Immature natural killer cell (primary cell): ENCODE data around the gene PIP5K1C. TPM values are rescaled to one million over a fixed set of nuclear protein-coding genes. Genes with fewer than 3 reads are reported as not detected.

Experiments
- DNase-seq, 3 donors: peaks; one replicate each; pipeline ENCODE4 v3.0.0; 2022; ENCODE audit warnings: mixed read lengths in 1 of 3
- H3K27ac Mint-ChIP-seq, 6 donors: one replicate each; pipeline ENCODE4 v1.8.0; 2020; ENCODE audit warnings: mixed read lengths in 6 of 6, mild to moderate bottlenecking in 5 of 6, inconsistent platforms in 4 of 6, moderate library complexity in 3 of 6
- H3K27me3 Mint-ChIP-seq, 3 donors: one replicate each; pipeline ENCODE4 v1.8.0; 2020 to 2021; ENCODE audit warnings: low read depth in 3 of 3, mild to moderate bottlenecking in 3 of 3, mixed read lengths in 3 of 3, moderate library complexity in 3 of 3, inconsistent platforms in 1 of 3
- H3K36me3 Mint-ChIP-seq, 3 donors: one replicate each; pipeline ENCODE4 v1.8.0; 2020; ENCODE audit warnings: mixed read lengths in 3 of 3, inconsistent platforms in 2 of 3, mild to moderate bottlenecking in 2 of 3
- H3K4me1 Mint-ChIP-seq, 2 donors: one replicate each; pipeline ENCODE4 v1.8.0; 2020; ENCODE audit warnings: inconsistent platforms in 2 of 2, mild to moderate bottlenecking in 2 of 2, mixed read lengths in 2 of 2, moderate library complexity in 1 of 2
- H3K4me3 Mint-ChIP-seq, 5 donors: one replicate each; pipeline ENCODE4 v1.8.0; 2020; ENCODE audit warnings: mild to moderate bottlenecking in 5 of 5, mixed read lengths in 5 of 5, inconsistent platforms in 3 of 5, moderate library complexity in 3 of 5
- H3K9me3 Mint-ChIP-seq, 6 donors: one replicate each; pipeline ENCODE4 v1.8.0; 2020; ENCODE audit warnings: mild to moderate bottlenecking in 6 of 6, mixed read lengths in 6 of 6, inconsistent platforms in 4 of 6, moderate library complexity in 3 of 6
- polyA plus RNA-seq, 3 donors: library from polyadenylated mRNA; unstranded; fragments of 300-500 nt; fragmentation: Illumina TruSeq; gene quantifications; one replicate each; pipeline ENCODE4 v1.2.3, GENCODE V29; 2021

The PIP5K1C gene, protein sequence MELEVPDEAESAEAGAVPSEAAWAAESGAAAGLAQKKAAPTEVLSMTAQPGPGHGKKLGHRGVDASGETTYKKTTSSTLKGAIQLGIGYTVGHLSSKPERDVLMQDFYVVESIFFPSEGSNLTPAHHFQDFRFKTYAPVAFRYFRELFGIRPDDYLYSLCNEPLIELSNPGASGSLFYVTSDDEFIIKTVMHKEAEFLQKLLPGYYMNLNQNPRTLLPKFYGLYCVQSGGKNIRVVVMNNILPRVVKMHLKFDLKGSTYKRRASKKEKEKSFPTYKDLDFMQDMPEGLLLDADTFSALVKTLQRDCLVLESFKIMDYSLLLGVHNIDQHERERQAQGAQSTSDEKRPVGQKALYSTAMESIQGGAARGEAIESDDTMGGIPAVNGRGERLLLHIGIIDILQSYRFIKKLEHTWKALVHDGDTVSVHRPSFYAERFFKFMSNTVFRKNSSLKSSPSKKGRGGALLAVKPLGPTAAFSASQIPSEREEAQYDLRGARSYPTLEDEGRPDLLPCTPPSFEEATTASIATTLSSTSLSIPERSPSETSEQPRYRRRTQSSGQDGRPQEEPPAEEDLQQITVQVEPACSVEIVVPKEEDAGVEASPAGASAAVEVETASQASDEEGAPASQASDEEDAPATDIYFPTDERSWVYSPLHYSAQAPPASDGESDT
- 10 to 100 TPM in 1 of 3 donors, 1 to 10 TPM in 1, not detected in 1; 4.3 to 25.7 TPM for polyA plus RNA-seq

DNA sequence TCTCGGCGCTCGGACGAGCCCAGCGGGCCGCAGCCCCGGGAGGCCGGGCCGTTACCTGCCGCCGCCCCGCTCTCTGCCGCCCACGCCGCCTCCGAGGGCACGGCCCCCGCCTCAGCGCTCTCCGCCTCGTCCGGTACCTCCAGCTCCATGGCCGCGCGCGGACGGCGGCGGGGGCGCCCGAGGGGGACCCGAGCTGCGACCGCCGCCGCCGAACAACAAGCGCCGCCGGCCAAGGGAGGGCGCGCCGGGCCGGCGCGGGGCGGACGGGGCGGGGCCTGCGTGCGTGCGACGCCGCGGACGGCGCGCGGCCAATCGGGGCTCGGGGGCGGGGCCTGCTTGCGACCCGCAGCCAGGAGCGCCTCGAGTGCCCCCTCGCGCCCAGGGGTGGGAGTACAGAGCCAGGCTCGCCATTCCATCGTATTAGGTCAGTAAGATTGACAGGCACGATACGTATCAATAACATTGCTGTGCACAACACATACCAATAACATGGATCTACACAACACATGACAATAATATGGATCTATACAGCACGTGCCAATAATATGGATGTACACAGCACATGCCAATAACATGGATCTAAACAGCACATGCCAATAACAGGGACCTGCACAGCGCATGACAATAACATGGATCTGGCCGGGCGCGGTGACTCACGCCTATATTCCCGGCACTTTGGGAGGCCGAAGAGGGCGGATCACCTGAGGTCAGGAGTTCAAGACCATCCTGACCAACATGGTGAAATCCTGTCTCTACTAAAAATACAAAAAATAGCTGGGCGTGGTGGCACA, at the start of gene PIP5K1C:
TSS of gene PIP5K1C (minus strand) at position 227 of the 791 bp plus-strand sequence. CDS start at position 149, 78 bp downstream.
- DNase-seq = peak; percentile 89 to 91 (median 90)
- Mint-ChIP-seq H3K4me1 (peaks cover 23 to 35% of the 10 kb centered on the region in 2 donors), H3K36me3 (no peaks in the 10 kb centered on the region)

DNA sequence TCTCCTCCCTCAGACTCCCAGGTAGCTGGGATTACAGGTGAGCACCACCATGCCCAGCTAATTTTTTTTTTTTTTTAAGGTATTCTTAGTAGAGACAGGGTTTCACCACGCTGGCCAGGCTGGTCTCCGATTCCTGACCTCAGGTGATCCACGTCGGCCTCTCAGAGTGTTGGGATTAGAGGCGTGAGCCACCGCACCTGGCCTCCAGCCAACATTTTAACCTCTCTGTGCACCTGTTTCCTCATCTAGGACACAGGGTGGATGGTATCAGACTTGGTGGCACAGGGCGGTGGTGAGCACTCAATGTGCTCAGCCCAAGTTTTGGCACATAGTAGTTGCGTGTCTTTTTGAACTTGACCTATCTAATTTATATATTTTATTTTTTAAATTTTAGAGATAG, 48.7 kb upstream of the PIP5K1C start:
- Mint-ChIP-seq H3K36me3 (peaks cover 5 to 11% (median 9%) of the 10 kb centered on the region in 3 donors), H3K4me1 (no peaks in the 10 kb centered on the region), H3K4me3 (no peak overlapping the region), H3K27ac (no peak overlapping the region), H3K9me3 (no peaks in the 10 kb centered on the region), H3K27me3 (peaks cover 2% of the 10 kb centered on the region in 3 donors)
- DNase-seq = no peak

More for the DNA sequence above, at the start of gene PIP5K1C:
- peak within 1 kb of the TSS; percentile 88 to 93 (median 91) for H3K4me3 Mint-ChIP-seq
- H3K27ac Mint-ChIP-seq = peak within 1 kb of the TSS; percentile 48 to 93 (median 84)
- peaks cover 0 to 6% (median 6%) of the 10 kb centered on the region in 3 donors for H3K27me3 Mint-ChIP-seq
- H3K9me3 Mint-ChIP-seq = no peaks in the 10 kb centered on the region

DNA sequence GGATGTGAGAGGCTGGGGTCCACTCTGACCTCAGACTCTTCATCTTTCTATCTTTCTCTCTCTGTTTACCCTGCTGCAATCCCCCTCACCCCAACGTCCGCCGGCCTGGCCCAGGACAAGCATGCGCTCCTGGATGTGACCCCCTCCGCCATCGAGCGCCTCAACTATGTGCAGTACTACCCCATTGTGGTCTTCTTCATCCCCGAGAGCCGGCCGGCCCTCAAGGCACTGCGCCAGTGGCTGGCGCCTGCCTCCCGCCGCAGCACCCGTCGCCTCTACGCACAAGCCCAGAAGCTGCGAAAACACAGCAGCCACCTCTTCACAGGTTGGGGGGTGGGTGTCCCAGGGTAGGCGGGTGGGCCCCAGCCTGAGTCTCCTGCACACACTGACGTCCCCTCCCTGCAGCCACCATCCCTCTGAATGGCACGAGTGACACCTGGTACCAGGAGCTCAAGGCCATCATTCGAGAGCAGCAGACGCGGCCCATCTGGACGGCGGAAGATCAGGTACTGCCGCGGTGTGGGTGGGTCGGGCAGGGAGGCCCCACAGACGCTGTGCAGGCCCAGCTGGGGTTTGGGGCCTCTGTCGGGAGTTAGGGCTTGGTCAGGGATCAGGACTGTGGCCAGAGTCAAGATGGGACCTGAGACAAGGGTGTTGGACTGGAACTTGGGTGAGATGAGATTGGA, 46.2 kb upstream of the PIP5K1C start:
- H3K27me3 Mint-ChIP-seq = peaks cover 2 to 4% (median 2%) of the 10 kb centered on the region in 3 donors
- no peaks in the 10 kb centered on the region for H3K9me3 Mint-ChIP-seq
- H3K4me1 Mint-ChIP-seq = no peaks in the 10 kb centered on the region
- H3K4me3 Mint-ChIP-seq = no peak overlapping the region
- DNase-seq = no peak
- no peak overlapping the region for H3K27ac Mint-ChIP-seq
- H3K36me3 Mint-ChIP-seq = peaks cover 5 to 9% (median 7%) of the 10 kb centered on the region in 3 donors

DNA sequence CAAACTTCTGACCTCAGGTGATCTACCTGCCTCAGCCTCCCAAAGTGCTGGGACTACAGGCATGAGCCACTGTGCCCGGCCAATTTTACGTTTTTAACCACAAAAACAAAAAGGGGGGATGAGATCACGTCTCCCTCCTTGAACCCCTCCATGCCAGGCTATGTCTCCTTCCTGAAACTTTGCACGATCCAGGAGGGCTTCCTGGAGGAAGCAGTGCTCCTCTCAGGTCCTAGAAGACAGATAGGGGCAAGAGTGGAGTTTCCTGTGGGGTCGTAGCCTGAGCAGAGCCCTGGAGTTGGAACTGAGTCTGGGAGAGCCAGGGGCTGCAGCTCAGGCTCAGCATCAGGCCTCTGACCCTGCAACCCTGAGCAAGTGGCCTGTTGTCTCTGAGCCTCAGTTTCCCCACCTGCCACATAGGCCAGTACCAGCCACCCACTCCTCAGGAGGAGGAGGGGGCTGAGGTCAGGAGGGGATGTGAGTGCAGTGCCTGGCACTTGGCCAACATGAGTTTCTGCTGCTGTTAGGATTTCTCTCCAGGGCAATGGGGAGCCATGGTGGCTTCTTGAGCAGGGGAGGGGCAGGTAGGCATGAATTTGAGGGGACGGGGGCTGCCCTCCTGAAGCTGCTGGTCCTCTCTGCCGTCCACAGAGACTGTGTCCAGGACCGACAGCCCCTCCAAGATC, 45.2 kb upstream of the PIP5K1C start:
- H3K9me3 Mint-ChIP-seq = no peaks in the 10 kb centered on the region
- no peak for DNase-seq
- H3K4me1 Mint-ChIP-seq = no peaks in the 10 kb centered on the region
- H3K27ac Mint-ChIP-seq = no peak overlapping the region
- H3K4me3 Mint-ChIP-seq = no peak overlapping the region
- peaks cover 3 to 6% (median 4%) of the 10 kb centered on the region in 3 donors for H3K36me3 Mint-ChIP-seq
- peaks cover 2 to 4% (median 2%) of the 10 kb centered on the region in 3 donors for H3K27me3 Mint-ChIP-seq

DNA sequence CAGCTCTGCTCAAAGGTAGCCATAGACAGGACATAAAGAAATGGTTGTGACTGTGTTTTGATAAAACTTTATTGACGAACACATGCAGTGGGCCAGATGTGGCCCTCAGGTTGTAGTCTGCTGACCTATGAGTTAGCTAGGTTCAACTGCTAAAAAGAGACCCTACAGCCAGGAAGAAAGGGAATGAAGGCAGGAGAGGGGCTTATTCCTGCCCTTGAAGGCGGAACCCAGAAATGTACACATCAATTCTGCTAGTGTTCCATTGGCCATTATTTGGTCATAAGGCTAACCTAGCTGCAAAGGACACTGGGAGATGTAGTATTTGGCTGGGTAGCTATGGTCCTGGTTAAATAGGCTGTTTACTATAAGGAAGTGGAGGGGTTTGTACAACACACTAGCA, 43.2 kb upstream of the PIP5K1C start:
- peaks cover 0 to 4% of the 10 kb centered on the region in 2 donors for H3K4me1 Mint-ChIP-seq
- H3K27ac Mint-ChIP-seq = no peak overlapping the region
- H3K36me3 Mint-ChIP-seq = no peaks in the 10 kb centered on the region
- H3K4me3 Mint-ChIP-seq = no peak overlapping the region
- H3K9me3 Mint-ChIP-seq = no peaks in the 10 kb centered on the region
- DNase-seq = no peak
- peaks cover 2 to 3% (median 2%) of the 10 kb centered on the region in 3 donors for H3K27me3 Mint-ChIP-seq

DNA sequence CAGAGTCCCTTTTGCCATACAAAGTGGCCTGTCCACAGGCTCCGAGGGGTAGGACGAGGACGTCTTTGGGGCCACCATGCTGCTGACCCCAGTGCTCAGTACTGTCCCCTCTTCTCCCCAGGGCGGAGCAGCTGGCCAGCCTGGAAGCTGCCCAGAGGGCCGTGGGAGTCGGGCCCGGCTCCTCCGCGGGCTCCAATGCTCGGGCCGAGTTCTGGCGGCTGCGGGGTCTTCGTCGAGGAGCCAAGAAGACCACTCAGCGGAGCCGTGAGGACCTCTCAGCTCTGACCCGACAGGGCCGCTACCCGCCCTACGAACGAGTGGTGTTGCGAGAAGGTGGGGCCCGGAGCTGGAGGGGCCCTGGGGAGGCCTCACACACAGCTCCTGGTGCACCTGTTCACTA, 40.2 kb upstream of the PIP5K1C start:
- Mint-ChIP-seq H3K4me1 (peaks cover 0 to 4% of the 10 kb centered on the region in 2 donors), H3K27ac (no peak overlapping the region), H3K4me3 (no peak overlapping the region), H3K9me3 (no peaks in the 10 kb centered on the region), H3K36me3 (no peaks in the 10 kb centered on the region), H3K27me3 (peaks cover 2 to 5% (median 2%) of the 10 kb centered on the region in 3 donors)
- no peak for DNase-seq

DNA sequence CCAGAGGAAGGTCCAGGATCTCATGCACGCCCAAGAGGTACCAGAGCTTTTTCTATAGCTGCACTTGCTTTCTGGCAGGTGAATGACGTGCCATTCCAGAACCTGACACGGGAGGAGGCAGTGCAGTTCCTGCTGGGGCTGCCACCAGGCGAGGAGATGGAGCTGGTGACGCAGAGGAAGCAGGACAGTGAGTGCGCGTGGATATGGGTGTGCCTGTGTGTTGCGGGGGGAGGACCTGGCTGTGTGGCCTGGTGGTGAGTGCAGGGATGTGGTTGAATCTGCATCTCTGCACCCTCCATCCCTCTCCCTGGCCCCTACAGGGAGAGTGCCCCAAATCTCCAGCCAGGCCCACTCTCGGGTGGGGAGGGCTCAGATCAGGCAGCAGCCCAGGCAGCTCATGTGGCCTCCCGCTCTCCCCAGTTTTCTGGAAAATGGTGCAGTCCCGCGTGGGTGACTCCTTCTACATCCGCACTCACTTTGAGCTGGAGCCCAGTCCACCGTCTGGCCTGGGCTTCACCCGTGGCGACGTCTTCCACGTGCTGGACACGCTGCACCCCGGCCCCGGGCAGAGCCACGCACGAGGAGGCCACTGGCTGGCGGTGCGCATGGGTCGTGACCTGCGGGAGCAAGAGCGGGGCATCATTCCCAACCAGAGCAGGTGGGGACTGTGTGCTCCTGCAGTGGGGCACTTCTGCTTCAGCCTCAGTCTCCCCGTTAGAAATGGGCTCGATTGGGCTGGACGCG, 38.4 kb upstream of the PIP5K1C start:
- peaks cover 0 to 4% (median 2%) of the 10 kb centered on the region in 3 donors for H3K27me3 Mint-ChIP-seq
- no peaks in the 10 kb centered on the region for H3K36me3 Mint-ChIP-seq
- peaks cover 0 to 4% of the 10 kb centered on the region in 2 donors for H3K4me1 Mint-ChIP-seq
- H3K27ac Mint-ChIP-seq = no peak overlapping the region
- no peak overlapping the region for H3K4me3 Mint-ChIP-seq
- no peaks in the 10 kb centered on the region for H3K9me3 Mint-ChIP-seq
- no peak for DNase-seq

DNA sequence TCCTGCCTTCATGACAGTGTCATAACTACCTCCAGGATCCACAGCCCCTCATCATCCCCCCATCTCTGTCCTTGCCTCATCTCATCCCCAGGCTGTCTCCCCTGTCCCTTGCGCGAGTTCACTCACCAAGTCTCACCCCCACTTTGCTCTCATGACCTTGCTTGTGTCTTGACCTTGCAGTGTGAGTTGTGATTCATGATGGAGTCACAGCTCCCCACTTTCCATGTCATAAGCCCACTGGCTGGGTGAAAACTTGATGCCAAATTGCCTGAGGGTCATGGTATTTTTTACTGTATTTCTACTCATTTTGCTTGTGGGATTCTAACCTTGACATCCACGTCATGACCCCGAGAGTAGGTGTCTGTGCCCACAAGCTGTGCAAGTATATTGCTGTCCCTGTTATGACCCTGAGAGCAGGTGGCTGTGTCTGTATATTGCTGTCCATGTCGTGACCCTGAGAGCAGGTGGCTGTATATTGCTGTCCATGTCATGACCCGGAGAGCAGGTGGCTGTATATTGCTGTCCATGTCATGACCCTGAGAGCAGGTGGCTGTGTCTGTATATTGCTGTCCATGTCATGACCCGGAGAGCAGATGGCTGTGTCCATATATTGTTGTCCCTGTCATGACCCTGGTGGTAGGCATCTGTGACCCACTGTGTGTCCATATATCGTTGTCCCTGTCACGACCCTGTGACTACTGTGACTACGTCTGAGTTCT, 37.4 kb upstream of the PIP5K1C start:
- no peaks in the 10 kb centered on the region for H3K9me3 Mint-ChIP-seq
- H3K4me3 Mint-ChIP-seq = no peak overlapping the region
- peaks cover 0 to 4% (median 2%) of the 10 kb centered on the region in 3 donors for H3K27me3 Mint-ChIP-seq
- DNase-seq = no peak
- no peaks in the 10 kb centered on the region for H3K36me3 Mint-ChIP-seq
- no peak overlapping the region for H3K27ac Mint-ChIP-seq
- H3K4me1 Mint-ChIP-seq = peaks cover 0 to 4% of the 10 kb centered on the region in 2 donors

DNA sequence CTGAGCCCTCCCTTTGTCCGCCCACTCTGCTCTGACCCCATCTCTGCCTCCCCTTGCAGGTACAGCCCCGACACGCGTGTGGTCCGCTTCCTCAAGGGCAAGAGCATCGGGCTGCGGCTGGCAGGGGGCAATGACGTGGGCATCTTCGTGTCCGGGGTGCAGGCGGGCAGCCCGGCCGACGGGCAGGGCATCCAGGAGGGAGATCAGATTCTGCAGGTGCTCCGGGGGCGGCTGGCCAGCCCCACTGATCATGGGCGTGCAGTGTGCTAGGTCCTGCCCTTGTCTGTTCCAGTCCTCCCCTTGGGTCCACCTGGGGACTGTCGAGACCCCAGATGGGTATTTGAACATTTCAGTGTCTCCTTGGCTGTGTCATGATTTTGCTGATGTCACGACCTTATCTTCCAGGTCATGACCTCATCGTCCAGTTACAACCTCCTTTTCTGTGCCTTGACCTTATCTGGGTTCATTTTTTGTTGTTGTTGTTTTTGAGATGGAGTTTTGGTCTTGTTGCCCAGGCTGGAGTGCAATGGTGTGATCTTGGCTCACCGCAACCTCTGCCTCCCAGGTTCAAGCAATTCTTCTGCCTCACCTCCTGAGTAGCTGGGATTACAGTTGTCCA, 35.9 kb upstream of the PIP5K1C start:
- Mint-ChIP-seq H3K4me1 (peaks cover 0 to 4% of the 10 kb centered on the region in 2 donors), H3K9me3 (no peaks in the 10 kb centered on the region), H3K27ac (no peak overlapping the region), H3K36me3 (no peaks in the 10 kb centered on the region), H3K4me3 (no peak overlapping the region), H3K27me3 (peaks cover 0 to 5% (median 4%) of the 10 kb centered on the region in 3 donors)
- no peak for DNase-seq

DNA sequence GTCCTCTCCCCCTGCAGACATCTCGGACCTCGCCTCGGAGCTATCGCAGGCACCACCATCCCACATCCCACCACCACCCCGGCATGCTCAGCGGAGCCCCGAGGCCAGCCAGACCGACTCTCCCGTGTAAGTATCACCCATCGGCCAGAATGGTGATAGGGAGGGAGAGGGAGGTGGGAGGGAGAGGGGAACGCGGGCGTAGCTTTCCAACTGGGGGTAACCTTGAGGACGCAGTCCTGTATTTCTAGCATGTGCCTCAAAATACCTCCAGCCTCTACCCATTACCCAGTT, 34.0 kb upstream of the PIP5K1C start:
- H3K4me1 Mint-ChIP-seq = peaks cover 0 to 4% of the 10 kb centered on the region in 2 donors
- no peak for DNase-seq
- H3K27me3 Mint-ChIP-seq = peaks cover 0 to 2% (median 2%) of the 10 kb centered on the region in 3 donors
- no peak overlapping the region for H3K4me3 Mint-ChIP-seq
- peak overlapping the region in 1 of 6 donors; percentile 73 for H3K27ac Mint-ChIP-seq
- no peaks in the 10 kb centered on the region for H3K9me3 Mint-ChIP-seq
- H3K36me3 Mint-ChIP-seq = no peaks in the 10 kb centered on the region

DNA sequence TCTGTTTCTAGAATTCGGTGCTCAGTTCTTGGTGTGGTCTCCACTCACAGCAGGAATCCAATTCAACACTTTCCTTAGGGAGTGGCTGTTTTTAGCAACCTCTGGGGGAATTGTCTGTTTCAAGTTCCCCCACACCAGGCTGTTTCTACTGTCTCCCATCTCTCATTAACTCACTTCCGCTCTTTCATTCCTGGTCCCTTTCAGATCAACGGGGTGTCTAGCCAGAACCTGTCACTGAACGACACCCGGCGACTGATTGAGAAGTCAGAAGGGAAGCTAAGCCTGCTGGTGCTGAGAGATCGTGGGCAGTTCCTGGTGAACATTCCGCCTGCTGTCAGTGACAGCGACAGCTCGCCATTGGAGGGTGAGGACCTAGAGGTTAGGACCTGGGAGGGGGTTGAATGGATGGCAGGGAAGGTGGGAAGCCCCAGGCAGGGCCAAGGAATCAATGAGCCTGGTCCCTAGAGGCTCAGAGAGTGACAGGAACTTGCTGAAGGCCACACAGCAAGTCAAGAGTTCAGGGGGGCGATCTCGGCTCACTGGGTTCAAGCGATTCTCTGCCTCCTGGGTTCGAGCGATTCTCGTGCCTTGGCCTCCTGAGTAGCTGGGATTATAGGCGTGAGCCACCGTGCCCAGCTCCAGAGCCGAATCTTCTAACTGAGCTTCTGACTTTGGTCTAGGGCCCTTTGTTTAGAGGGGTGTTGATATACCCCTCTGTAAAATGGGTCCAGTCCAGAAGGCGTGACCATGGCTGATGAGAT, 33.5 kb upstream of the PIP5K1C start:
- H3K4me3 Mint-ChIP-seq = no peak overlapping the region
- peaks cover 0 to 2% (median 2%) of the 10 kb centered on the region in 3 donors for H3K27me3 Mint-ChIP-seq
- no peaks in the 10 kb centered on the region for H3K9me3 Mint-ChIP-seq
- DNase-seq = no peak
- no peaks in the 10 kb centered on the region for H3K36me3 Mint-ChIP-seq
- H3K27ac Mint-ChIP-seq = peak overlapping the region in 1 of 6 donors; percentile 73
- H3K4me1 Mint-ChIP-seq = no peaks in the 10 kb centered on the region
